ENCODE measurements around the gene MED12L. TPM values are rescaled to one million over a fixed set of nuclear protein-coding genes. Genes with fewer than 3 reads are reported as not detected.
A peak's percentile ranks its signal among the peaks of the same experiment; 100 is the strongest.

Gene MED12L
- total RNA-seq, 1 experiment from 2014 or later, result 14.9 TPM

DNA sequence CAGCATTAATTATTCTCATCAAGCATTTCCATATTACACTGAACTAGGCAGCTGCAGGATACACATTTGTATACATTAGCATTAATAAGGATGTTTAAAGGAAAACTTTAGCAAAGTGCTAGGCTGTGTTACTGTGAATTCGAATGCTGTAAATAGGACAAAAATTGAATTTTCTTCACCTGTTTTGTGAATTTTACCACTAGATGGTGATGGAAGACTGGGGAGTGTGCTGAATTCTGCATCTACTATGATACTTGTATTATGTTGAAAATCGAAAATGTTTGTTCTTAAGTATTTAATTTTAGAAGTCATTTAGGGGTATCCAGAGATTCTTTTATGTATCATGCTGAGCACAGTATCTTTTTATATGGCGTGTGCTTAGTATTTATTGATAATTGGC is 205.2 kb downstream of the MED12L start:
- no peaks in the 10 kb centered on the region for H3K4me1 ChIP-seq (ENCODE audit: insufficient read depth, low read length)
- DNase-seq, result no peak
- Mint-ChIP-seq H3K27ac (no peak overlapping the region), H3K27me3 (ENCODE audit: low read depth) (no peaks in the 10 kb centered on the region), H3K9me3 (no peaks in the 10 kb centered on the region), H3K4me3 (no peak overlapping the region), H3K36me3 (ENCODE audit: insufficient read depth in 1 of 3, low read depth in 3 of 3) (no peaks in the 10 kb centered on the region), H3K4me1 (peaks cover 4 to 5% of the 10 kb centered on the region in 2 experiments)
- H3K56ac ChIP-seq (ENCODE audit: insufficient read length, low read depth, low read length), result no peak overlapping the region
- H3T11ph ChIP-seq (ENCODE audit: low read length), result no peak overlapping the region
- H3K23ac ChIP-seq (ENCODE audit: insufficient read length, low read depth, low read length), result no peak overlapping the region
- no peak overlapping the region for H2BK5ac ChIP-seq (ENCODE audit: insufficient read length, low read length)
- H3K9me3 ChIP-seq (ENCODE audit: control insufficient read depth, low read depth, low read length), result no peaks in the 10 kb centered on the region
- no peak overlapping the region for H4K5ac ChIP-seq (ENCODE audit: insufficient read length, low read depth, low read length)
- H2AFZ ChIP-seq (ENCODE audit: low read length), result no peak overlapping the region
- no peak overlapping the region for H3K14ac ChIP-seq (ENCODE audit: insufficient read depth, low read length)
- no peak overlapping the region for H2AK5ac ChIP-seq (ENCODE audit: insufficient read length, low read length)
- H4K8ac ChIP-seq (replicated peaks; ENCODE audit: insufficient read length, low read depth, low read length), result no peak overlapping the region
- no peaks in the 10 kb centered on the region for H3K23me2 ChIP-seq (ENCODE audit: insufficient read length, low read depth, low read length, poor library complexity, severe bottlenecking)
- H4K20me1 ChIP-seq (ENCODE audit: control insufficient read depth, insufficient read depth, insufficient read length), result no peaks in the 10 kb centered on the region
- no peak overlapping the region for H3K4ac ChIP-seq (ENCODE audit: low read depth, low read length)
- H3K9ac ChIP-seq (ENCODE audit: extremely low read depth, insufficient read length, low read length), result no peak overlapping the region
- no peaks in the 10 kb centered on the region for H3K27me3 ChIP-seq (ENCODE audit: insufficient read depth, low read length)
- H2BK120ac ChIP-seq (ENCODE audit: low read depth, low read length, poor library complexity, severe bottlenecking), result no peak overlapping the region
- no peaks in the 10 kb centered on the region for H3K79me2 ChIP-seq (ENCODE audit: insufficient read depth, low read length)
- no peak overlapping the region for H2BK15ac ChIP-seq (ENCODE audit: low read depth, low read length)
- no peak overlapping the region for H3K27ac ChIP-seq (ENCODE audit: insufficient read length, low read depth, low read length)
- no peak overlapping the region for H2BK20ac ChIP-seq (ENCODE audit: low read depth, low read length, poor library complexity, severe bottlenecking)
- TF ChIP-seq, protein P1, sequence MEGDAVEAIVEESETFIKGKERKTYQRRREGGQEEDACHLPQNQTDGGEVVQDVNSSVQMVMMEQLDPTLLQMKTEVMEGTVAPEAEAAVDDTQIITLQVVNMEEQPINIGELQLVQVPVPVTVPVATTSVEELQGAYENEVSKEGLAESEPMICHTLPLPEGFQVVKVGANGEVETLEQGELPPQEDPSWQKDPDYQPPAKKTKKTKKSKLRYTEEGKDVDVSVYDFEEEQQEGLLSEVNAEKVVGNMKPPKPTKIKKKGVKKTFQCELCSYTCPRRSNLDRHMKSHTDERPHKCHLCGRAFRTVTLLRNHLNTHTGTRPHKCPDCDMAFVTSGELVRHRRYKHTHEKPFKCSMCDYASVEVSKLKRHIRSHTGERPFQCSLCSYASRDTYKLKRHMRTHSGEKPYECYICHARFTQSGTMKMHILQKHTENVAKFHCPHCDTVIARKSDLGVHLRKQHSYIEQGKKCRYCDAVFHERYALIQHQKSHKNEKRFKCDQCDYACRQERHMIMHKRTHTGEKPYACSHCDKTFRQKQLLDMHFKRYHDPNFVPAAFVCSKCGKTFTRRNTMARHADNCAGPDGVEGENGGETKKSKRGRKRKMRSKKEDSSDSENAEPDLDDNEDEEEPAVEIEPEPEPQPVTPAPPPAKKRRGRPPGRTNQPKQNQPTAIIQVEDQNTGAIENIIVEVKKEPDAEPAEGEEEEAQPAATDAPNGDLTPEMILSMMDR (conservative IDR thresholded peaks at IDR 0.05), result peak; percentile 56; the same call in 2 of the 3 replicates
- H3K79me1 ChIP-seq (ENCODE audit: insufficient read depth, low read depth, low read length, poor library complexity, severe bottlenecking), result no peaks in the 10 kb centered on the region
- H3K4me2 ChIP-seq (ENCODE audit: insufficient read depth, insufficient read length, low read length), result no peak overlapping the region
- no peak overlapping the region for H3K18ac ChIP-seq (ENCODE audit: insufficient read length, low read depth, low read length)
- no peak overlapping the region for H2BK12ac ChIP-seq (ENCODE audit: insufficient read length, low read depth, low read length)
- H4K91ac ChIP-seq (ENCODE audit: insufficient read length, low read depth, low read length), result no peak overlapping the region
- WGBS (ENCODE audit: extremely low coverage, insufficient read length, low lambda C conversion rate), result no CpG with 5 or more reads among the region's 3 CpGs

Data from H9 (cell line).